Raji (cell line): ENCODE results near the gene CEBPZOS.

Experiments
- POLR2A ChIP-seq: IDR thresholded peaks from 2 replicates; pipeline ENCODE4 v1.6.1; 2011; ENCODE audit warnings: low read depth, low read length, control low read depth; ENCODE audit not compliant: insufficient read depth

Gene CEBPZOS

GRCh38 chr2:37181726-37182684, 14.3 kb upstream of the CEBPZOS start:
- no peak for TF ChIP-seq POLR2A

- no peak for TF ChIP-seq POLR2A
Measured at GRCh38 chr2:37188570-37188969, 7.7 kb upstream of the CEBPZOS start, which contains the start of gene SULT6B1. SULT6B1 (minus strand) TSS chr2:37188670; CDS start chr2:37188640, 30 bp downstream.

DNA sequence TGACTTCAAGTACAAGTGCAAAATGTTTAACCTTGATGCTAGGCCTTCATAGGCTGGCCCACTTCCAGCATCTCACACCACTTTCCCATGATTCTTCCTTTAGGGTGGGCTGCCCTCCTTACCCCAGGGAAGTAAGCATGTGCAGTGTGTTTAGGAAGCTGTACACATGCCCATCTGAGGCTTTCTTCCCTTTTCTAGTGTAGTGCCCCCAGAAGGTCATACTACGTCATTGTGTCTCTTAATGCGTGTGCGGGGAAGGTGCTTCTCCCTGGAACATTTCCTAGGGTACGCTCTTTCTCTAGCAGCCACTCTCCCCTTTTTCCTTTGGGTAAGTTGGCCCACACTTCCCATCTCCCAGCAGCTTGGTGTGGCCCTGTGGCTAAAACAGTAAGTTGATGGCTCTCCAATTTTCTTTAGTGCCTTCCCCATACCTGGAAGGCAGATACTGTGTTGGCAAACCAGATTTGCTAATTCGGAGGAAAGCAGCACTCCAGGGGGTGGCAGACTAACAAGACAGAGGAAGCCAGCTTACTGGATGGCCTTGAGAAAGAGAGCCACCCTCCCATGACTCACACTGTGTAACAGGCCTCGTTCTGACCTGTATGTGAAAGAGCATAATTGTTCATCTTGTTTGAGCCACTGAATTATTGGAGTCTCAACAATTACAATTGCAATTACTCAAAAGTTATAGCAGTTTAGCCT, 6.7 kb upstream of the CEBPZOS start:
- no peak for TF ChIP-seq POLR2A

- no peak for TF ChIP-seq POLR2A
Measured at GRCh38 chr2:37190290-37190689, 6.0 kb upstream of the CEBPZOS start.

DNA sequence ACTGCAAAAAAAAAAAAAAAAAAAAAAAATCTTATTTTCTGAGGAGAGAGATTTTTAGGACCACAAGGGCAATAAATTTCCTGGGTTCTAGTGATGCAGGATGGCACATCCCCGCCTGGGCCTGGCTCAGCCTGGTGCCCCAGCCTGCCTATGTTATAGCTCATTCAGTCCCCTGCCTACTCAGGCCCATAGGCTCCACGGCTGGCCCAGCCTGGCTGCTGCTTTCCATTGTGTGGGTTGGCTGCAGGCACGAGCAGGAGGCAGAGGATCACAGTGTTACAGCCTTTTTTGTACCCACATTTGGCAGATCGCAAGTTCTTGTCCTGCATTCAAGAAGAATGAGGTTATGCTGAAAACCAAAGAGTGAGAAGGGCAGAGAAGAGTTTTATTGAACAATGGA, 5.0 kb upstream of the CEBPZOS start:
- no peak for TF ChIP-seq POLR2A

GRCh38 chr2:37191747-37192146, 4.5 kb upstream of the CEBPZOS start:
- no peak for TF ChIP-seq POLR2A

- no peak for TF ChIP-seq POLR2A
Measured at GRCh38 chr2:37192551-37192950, 3.7 kb upstream of the CEBPZOS start.

- TF ChIP-seq POLR2A, result no peak
Measured at GRCh38 chr2:37198681-37199065, 2.4 kb downstream of the CEBPZOS start.

GRCh38 chr2:37201208-37201607, 4.9 kb downstream of the CEBPZOS start:
- TF ChIP-seq POLR2A, result no peak

GRCh38 chr2:37201766-37202165, 5.5 kb downstream of the CEBPZOS start:
- TF ChIP-seq POLR2A, result no peak

DNA sequence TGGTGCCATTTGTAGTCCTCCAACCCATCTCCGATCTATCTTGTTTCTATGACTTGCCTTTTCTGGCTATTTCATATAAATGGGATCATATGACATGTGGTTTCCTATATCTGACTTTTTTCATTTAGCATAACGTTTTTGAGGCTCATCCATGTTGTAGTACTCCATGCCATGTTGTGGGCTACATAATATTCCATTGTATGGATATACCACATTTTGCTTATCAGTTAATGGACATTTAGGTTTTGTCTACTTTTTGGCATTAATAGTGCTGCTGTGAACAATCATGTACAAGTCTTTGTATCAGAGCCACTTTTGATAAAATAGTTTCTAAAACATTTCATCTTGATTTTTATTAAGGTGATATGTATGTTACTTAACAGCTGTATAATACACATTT, 7.4 kb downstream of the CEBPZOS start:
- TF ChIP-seq POLR2A, result no peak

DNA sequence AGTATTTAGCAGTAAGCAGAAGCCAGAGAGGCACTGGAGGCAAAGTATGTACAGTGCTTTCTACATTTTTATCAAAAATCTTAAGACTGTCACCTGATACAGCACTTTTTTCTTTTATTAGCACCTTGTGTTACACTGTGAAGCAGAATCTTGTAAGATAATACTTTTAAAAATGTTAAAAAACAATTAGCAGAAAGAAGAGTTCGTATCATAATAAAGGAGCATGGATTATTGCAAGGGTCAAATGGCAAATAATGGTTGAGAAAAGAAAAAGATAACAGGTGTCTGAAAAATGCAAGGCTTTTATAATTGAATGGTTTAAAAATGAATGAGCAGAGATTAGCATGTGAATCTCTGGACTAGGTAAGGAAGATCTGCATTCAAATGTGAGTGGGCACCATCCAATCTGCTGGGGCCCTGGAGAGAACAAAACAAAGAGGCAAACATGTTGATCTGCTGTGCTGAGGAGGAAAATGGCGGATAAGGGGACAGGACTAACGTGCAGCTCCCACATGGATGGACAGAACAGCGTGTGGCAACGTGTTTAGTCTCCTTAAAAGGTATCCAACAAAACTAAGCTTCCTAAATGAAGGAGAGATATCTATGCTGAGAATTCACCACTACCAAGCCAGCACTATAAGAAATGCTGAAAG, 9.5 kb downstream of the CEBPZOS start:
- TF ChIP-seq POLR2A, result no peak

GRCh38 chr2:37211212-37211611, 14.9 kb downstream of the CEBPZOS start:
- no peak for TF ChIP-seq POLR2A

- no peak for TF ChIP-seq POLR2A
Measured at GRCh38 chr2:37211939-37212338, 15.6 kb downstream of the CEBPZOS start.

GRCh38 chr2:37215250-37215649, 19.0 kb downstream of the CEBPZOS start:
- no peak for TF ChIP-seq POLR2A
